SK-N-SH treated with all-trans-retinoic acid at 6 μM for 48 hours (cell line): Measurements from ENCODE around the gene GCN1.

Source experiments
- ARNTL ChIP-seq: fragments of 450-650 bp; formaldehyde crosslinking; IDR thresholded peaks from 2 replicates; pipeline ENCODE4 v1.5.0; 2020; ENCODE audit warnings: low read depth, mild to moderate bottlenecking, moderate library complexity, borderline replicate concordance
- CREB5 ChIP-seq: fragments of 250-450 bp; sonication (Bioruptor Pico); IDR thresholded peaks from 2 replicates; pipeline ENCODE4 v1.5.1; 2020; ENCODE audit warnings: low read depth, mild to moderate bottlenecking, moderate library complexity
- GLIS3 ChIP-seq: fragments of 250-450 bp; sonication (Bioruptor Pico); IDR thresholded peaks from 2 replicates; pipeline ENCODE4 v1.5.0; 2020; ENCODE audit warnings: mild to moderate bottlenecking, moderate library complexity
- PATZ1 ChIP-seq: fragments of 250-450 bp; sonication (Bioruptor Pico); IDR thresholded peaks from 2 replicates; pipeline ENCODE4 v1.8.0; 2020; ENCODE audit warnings: mild to moderate bottlenecking, moderate library complexity, borderline replicate concordance
- RARB ChIP-seq: fragments of 250-450 bp; sonication (Bioruptor Pico); IDR thresholded peaks from 2 replicates; pipeline ENCODE4 v1.8.0; 2021; ENCODE audit warnings: mild to moderate bottlenecking, moderate library complexity
- TSHZ2 ChIP-seq: fragments of 250-450 bp; sonication (Bioruptor Pico); IDR thresholded peaks from 2 replicates; pipeline ENCODE4 v1.5.0; 2020; ENCODE audit warnings: mild to moderate bottlenecking, moderate library complexity
- ZFP3 ChIP-seq: fragments of 250-450 bp; sonication (Bioruptor Pico); IDR thresholded peaks from 2 replicates; pipeline ENCODE4 v1.5.0; 2020; ENCODE audit warnings: mild to moderate bottlenecking, moderate library complexity
- ZFP30 ChIP-seq: fragments of 450-650 bp; formaldehyde crosslinking; IDR thresholded peaks from 2 replicates; pipeline ENCODE4 v1.5.0; 2022; ENCODE audit warnings: mild to moderate bottlenecking, moderate library complexity
- ZNF565 ChIP-seq: fragments of 450-650 bp; formaldehyde crosslinking; conservative IDR thresholded peaks from 2 replicates; pipeline ENCODE4 v1.5.0; 2020; ENCODE audit warnings: low read depth, mild to moderate bottlenecking, moderate library complexity
- ZNF70 ChIP-seq: fragments of 450-650 bp; formaldehyde crosslinking; IDR thresholded peaks from 2 replicates; pipeline ENCODE4 v1.5.0; 2020; ENCODE audit warnings: mild to moderate bottlenecking, moderate library complexity
- ZNF8 ChIP-seq: fragments of 450-650 bp; formaldehyde crosslinking; IDR thresholded peaks from 2 replicates; pipeline ENCODE4 v1.5.0; 2020; ENCODE audit warnings: mild to moderate bottlenecking, moderate library complexity

GRCh38 chr12:120139958-120140357 is 54.6 kb downstream of the GCN1 start:
- no peak for TF ChIP-seq RARB (CRISPR knock-in tag)
- no peak for TF ChIP-seq TSHZ2
- no peak for TF ChIP-seq ZNF70
- TF ChIP-seq CREB5 (CRISPR knock-in tag): no peak
- TF ChIP-seq ZFP30 (CRISPR knock-in tag): no peak
- TF ChIP-seq GLIS3 (CRISPR knock-in tag): no peak
- TF ChIP-seq ARNTL (CRISPR knock-in tag): no peak
- no peak for TF ChIP-seq ZNF8 (CRISPR knock-in tag)
- no peak for TF ChIP-seq ZFP3 (CRISPR knock-in tag)
- no peak for TF ChIP-seq PATZ1 (CRISPR knock-in tag)
- no peak for TF ChIP-seq ZNF565
